ENCODE measurements around the gene IRX4.

Gene IRX4

GRCh38 chr5:1860021-1860610 lies 22.6 kb downstream of the IRX4 start:
- Histone ChIP-seq H3K4me2 (ENCODE audit: insufficient read depth, low read length) (no peak overlapping the region), H2AFZ (ENCODE audit: low read depth, low read length) (no peak overlapping the region), H4K20me1 (ENCODE audit: insufficient read depth, low read length) (no peaks in the 10 kb centered on the region), H3K36me3 (ENCODE audit: insufficient read depth, low read length) (no peaks in the 10 kb centered on the region), H3K27me3 (ENCODE audit: insufficient read depth, low read length, poor library complexity) (peaks cover 5% of the 10 kb centered on the region), H3K9me3 (ENCODE audit: insufficient read depth, low read length, severe bottlenecking) (no peaks in the 10 kb centered on the region), H3K4me3 (ENCODE audit: low read depth in 1 of 2, low read length in 2 of 2) (no peak overlapping the region), H3K27ac (ENCODE audit: low read length) (no peak overlapping the region), H3K4me1 (ENCODE audit: insufficient read depth, low read length) (no peaks in the 10 kb centered on the region), H3K9ac (ENCODE audit: low read depth, low read length) (no peak overlapping the region), H3K79me2 (ENCODE audit: insufficient read depth, low read length) (no peaks in the 10 kb centered on the region)
- TF ChIP-seq, protein P1, sequence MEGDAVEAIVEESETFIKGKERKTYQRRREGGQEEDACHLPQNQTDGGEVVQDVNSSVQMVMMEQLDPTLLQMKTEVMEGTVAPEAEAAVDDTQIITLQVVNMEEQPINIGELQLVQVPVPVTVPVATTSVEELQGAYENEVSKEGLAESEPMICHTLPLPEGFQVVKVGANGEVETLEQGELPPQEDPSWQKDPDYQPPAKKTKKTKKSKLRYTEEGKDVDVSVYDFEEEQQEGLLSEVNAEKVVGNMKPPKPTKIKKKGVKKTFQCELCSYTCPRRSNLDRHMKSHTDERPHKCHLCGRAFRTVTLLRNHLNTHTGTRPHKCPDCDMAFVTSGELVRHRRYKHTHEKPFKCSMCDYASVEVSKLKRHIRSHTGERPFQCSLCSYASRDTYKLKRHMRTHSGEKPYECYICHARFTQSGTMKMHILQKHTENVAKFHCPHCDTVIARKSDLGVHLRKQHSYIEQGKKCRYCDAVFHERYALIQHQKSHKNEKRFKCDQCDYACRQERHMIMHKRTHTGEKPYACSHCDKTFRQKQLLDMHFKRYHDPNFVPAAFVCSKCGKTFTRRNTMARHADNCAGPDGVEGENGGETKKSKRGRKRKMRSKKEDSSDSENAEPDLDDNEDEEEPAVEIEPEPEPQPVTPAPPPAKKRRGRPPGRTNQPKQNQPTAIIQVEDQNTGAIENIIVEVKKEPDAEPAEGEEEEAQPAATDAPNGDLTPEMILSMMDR (IDR thresholded peaks at IDR 0.05; ENCODE audit: borderline replicate concordance, extremely low read depth, low read length, poor library complexity, severe bottlenecking) = no peak
- TF ChIP-seq EZH2 (IDR thresholded peaks at IDR 0.05; ENCODE audit: borderline replicate concordance, low read depth, low read length, severe bottlenecking) = no peak
- DNase-seq (no peak), ATAC-seq (ENCODE audit: insufficient read depth, low read depth) (no peak)

- H3K4me1 ChIP-seq (ENCODE audit: insufficient read depth, low read length) = no peaks in the 10 kb centered on the region
- no peak overlapping the region for H3K9ac ChIP-seq (ENCODE audit: low read depth, low read length)
- no peaks in the 10 kb centered on the region for H4K20me1 ChIP-seq (ENCODE audit: insufficient read depth, low read length)
- H3K27me3 ChIP-seq (ENCODE audit: insufficient read depth, low read length, poor library complexity) = peaks cover 5% of the 10 kb centered on the region
- no peak overlapping the region for H3K4me2 ChIP-seq (ENCODE audit: insufficient read depth, low read length)
- ATAC-seq (ENCODE audit: insufficient read depth, low read depth) (no peak), DNase-seq (no peak)
- H2AFZ ChIP-seq (ENCODE audit: low read depth, low read length) = no peak overlapping the region
- H3K9me3 ChIP-seq (ENCODE audit: insufficient read depth, low read length, severe bottlenecking) = no peaks in the 10 kb centered on the region
- H3K79me2 ChIP-seq (ENCODE audit: insufficient read depth, low read length) = no peaks in the 10 kb centered on the region
- H3K27ac ChIP-seq (ENCODE audit: low read length) = no peak overlapping the region
- H3K36me3 ChIP-seq (ENCODE audit: insufficient read depth, low read length) = no peaks in the 10 kb centered on the region
- H3K4me3 ChIP-seq (ENCODE audit: low read depth in 1 of 2, low read length in 2 of 2) = no peak overlapping the region
- TF ChIP-seq, protein P1 (IDR thresholded peaks at IDR 0.05; ENCODE audit: borderline replicate concordance, extremely low read depth, low read length, poor library complexity, severe bottlenecking) = no peak
- TF ChIP-seq EZH2 (IDR thresholded peaks at IDR 0.05; ENCODE audit: borderline replicate concordance, low read depth, low read length, severe bottlenecking) = no peak
These were observed 23.6 kb downstream of the IRX4 start for GRCh38 chr5:1859099-1859498.

- no peak for TF ChIP-seq EZH2 (IDR thresholded peaks at IDR 0.05; ENCODE audit: borderline replicate concordance, low read depth, low read length, severe bottlenecking)
- TF ChIP-seq, protein P1 (IDR thresholded peaks at IDR 0.05; ENCODE audit: borderline replicate concordance, extremely low read depth, low read length, poor library complexity, severe bottlenecking) = no peak
- no peak overlapping the region for H3K27ac ChIP-seq (ENCODE audit: low read length)
- no peak overlapping the region for H3K4me3 ChIP-seq (ENCODE audit: low read depth in 1 of 2, low read length in 2 of 2)
- ATAC-seq (ENCODE audit: insufficient read depth, low read depth) = no peak
- H3K4me1 ChIP-seq (ENCODE audit: insufficient read depth, low read length) = no peaks in the 10 kb centered on the region
- no peak overlapping the region for H3K4me2 ChIP-seq (ENCODE audit: insufficient read depth, low read length)
- no peaks in the 10 kb centered on the region for H4K20me1 ChIP-seq (ENCODE audit: insufficient read depth, low read length)
- H3K36me3 ChIP-seq (ENCODE audit: insufficient read depth, low read length) = no peaks in the 10 kb centered on the region
- H2AFZ ChIP-seq (ENCODE audit: low read depth, low read length) = no peak overlapping the region
- H3K79me2 ChIP-seq (ENCODE audit: insufficient read depth, low read length) = no peaks in the 10 kb centered on the region
- no peak for DNase-seq
- no peaks in the 10 kb centered on the region for H3K9me3 ChIP-seq (ENCODE audit: insufficient read depth, low read length, severe bottlenecking)
- H3K27me3 ChIP-seq (ENCODE audit: insufficient read depth, low read length, poor library complexity) = no peaks in the 10 kb centered on the region
- H3K9ac ChIP-seq (ENCODE audit: low read depth, low read length) = no peak overlapping the region
These were observed 24.3 kb downstream of the IRX4 start for GRCh38 chr5:1858436-1858835.

DNA sequence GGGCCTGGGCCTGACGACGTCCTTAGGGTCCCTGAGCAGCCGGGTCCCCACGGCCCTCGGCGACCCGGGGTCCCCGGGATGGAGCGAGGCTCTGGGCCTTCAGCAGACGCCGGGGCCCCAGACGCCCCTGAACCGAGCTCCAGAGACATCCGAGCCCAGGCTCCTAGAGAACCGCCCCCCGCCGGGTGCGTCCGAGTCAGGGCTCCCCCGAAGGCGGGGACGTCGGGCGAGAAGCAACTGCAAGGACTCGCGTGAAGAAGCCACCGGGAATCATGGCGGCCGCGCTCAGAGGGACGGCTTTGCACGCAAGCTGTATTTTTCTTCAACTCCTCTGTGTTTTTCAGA lies 25.5 kb downstream of the IRX4 start:
- ATAC-seq (ENCODE audit: insufficient read depth, low read depth) = no peak
- Histone ChIP-seq H3K27ac (ENCODE audit: low read length) (no peak overlapping the region), H2AFZ (ENCODE audit: low read depth, low read length) (no peak overlapping the region), H4K20me1 (ENCODE audit: insufficient read depth, low read length) (no peaks in the 10 kb centered on the region), H3K27me3 (ENCODE audit: insufficient read depth, low read length, poor library complexity) (no peaks in the 10 kb centered on the region), H3K4me2 (ENCODE audit: insufficient read depth, low read length) (no peak overlapping the region), H3K36me3 (ENCODE audit: insufficient read depth, low read length) (no peaks in the 10 kb centered on the region), H3K9ac (ENCODE audit: low read depth, low read length) (no peak overlapping the region), H3K9me3 (ENCODE audit: insufficient read depth, low read length, severe bottlenecking) (no peaks in the 10 kb centered on the region), H3K4me3 (ENCODE audit: low read depth in 1 of 2, low read length in 2 of 2) (no peak overlapping the region), H3K4me1 (ENCODE audit: insufficient read depth, low read length) (no peaks in the 10 kb centered on the region), H3K79me2 (ENCODE audit: insufficient read depth, low read length) (no peaks in the 10 kb centered on the region)
- TF ChIP-seq, protein P1 (IDR thresholded peaks at IDR 0.05; ENCODE audit: borderline replicate concordance, extremely low read depth, low read length, poor library complexity, severe bottlenecking) = no peak
- TF ChIP-seq EZH2 (IDR thresholded peaks at IDR 0.05; ENCODE audit: borderline replicate concordance, low read depth, low read length, severe bottlenecking) = no peak
- DNase-seq = no peak

All from DND-41 (cell line).